Endothelial cell (in vitro differentiated cells): ENCODE data around the gene S100A6. TPM values are rescaled to one million over a fixed set of nuclear protein-coding genes. Genes with fewer than 3 reads are reported as not detected.
A peak's percentile ranks its signal among the peaks of the same experiment; 100 is the strongest.
"Not testable (repeated sequence)": the region's sequence is repeated elsewhere in the genome, so short reads cannot be mapped to it uniquely, and the experiment has no call there.

Experiments
- DNase-seq: peaks from one replicate; pipeline ENCODE4 v3.0.0; 2021; ENCODE audit warnings: low spot score
- H3K27ac Mint-ChIP-seq: one replicate; pipeline ENCODE4 v1.8.0; 2021; ENCODE audit warnings: mixed read lengths, inconsistent platforms; ENCODE audit not compliant: unreplicated experiment
- H3K27me3 Mint-ChIP-seq: one replicate; pipeline ENCODE4 v1.8.0; 2021; ENCODE audit warnings: mild to moderate bottlenecking, moderate library complexity, mixed read lengths, inconsistent platforms; ENCODE audit not compliant: unreplicated experiment
- H3K36me3 Mint-ChIP-seq: one replicate; pipeline ENCODE4 v1.8.0; 2021; ENCODE audit warnings: mild to moderate bottlenecking, low read depth, mixed read lengths, inconsistent platforms; ENCODE audit not compliant: unreplicated experiment
- H3K4me1 Mint-ChIP-seq: one replicate; pipeline ENCODE4 v1.8.0; 2021; ENCODE audit warnings: mild to moderate bottlenecking, mixed read lengths, inconsistent platforms; ENCODE audit not compliant: unreplicated experiment
- H3K4me3 Mint-ChIP-seq: one replicate; pipeline ENCODE4 v1.8.0; 2021; ENCODE audit warnings: mild to moderate bottlenecking, mixed read lengths, inconsistent platforms; ENCODE audit not compliant: unreplicated experiment
- H3K9me3 Mint-ChIP-seq: one replicate; pipeline ENCODE4 v1.8.0; 2021; ENCODE audit warnings: mixed read lengths, inconsistent platforms; ENCODE audit not compliant: unreplicated experiment
- CTCF ChIP-seq: fragments of 200-600 bp; sonication (generic); IDR thresholded peaks from one replicate; pipeline ENCODE4 v1.5.0; 2021; ENCODE audit warnings: antibody characterized with exemption; ENCODE audit not compliant: unreplicated experiment
- total RNA-seq: library from RNA; stranded (reverse); fragmentation: NEBNext Ultra II Directional; extraction: Animal tissue kit (Norgen Biotek cat#: 25700); gene quantifications from one replicate; pipeline ENCODE4 v1.2.1, GENCODE V29; 2021; ENCODE audit not compliant: unreplicated experiment

S100A6 gene
- total RNA-seq, 1 donor from 2014 or later, result 11.9 TPM

GRCh38 chr1:153520818-153521476, 14.8 kb downstream of the S100A6 start:
- Mint-ChIP-seq H3K9me3 (no peaks in the 10 kb centered on the region), H3K27ac (no peak overlapping the region), H3K27me3 (no peaks in the 10 kb centered on the region), H3K4me1 (peaks cover 6% of the 10 kb centered on the region), H3K4me3 (no peak overlapping the region), H3K36me3 (no peaks in the 10 kb centered on the region)
- DNase-seq, result no peak
- TF ChIP-seq CTCF, result no peak

DNA sequence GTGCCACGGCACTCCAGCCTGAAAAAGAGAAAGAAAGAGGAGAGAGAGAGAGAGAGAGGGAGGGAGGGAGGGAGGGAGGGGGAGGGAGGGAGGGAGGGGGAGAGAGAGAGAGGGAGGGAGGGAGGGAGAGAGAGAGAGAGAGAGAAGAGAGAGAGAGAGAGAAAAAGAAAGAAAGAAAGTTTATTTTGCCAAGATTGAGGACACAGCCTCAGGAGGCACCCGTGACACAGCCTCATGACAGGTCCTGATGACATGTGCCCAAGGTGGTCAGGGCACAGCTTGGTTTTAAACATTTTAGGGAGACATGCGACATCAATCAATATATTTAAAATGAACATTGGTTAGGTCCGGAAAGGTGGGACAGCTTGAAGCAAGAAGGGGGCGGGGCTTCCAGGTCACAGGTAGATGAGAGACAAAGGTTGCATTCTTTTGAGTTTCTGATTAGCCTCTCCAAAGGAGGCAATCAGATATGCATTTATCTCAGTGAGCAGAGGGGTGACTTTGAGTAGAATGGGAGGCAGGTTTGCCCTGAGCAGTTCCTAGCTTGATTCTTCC, 15.6 kb downstream of the S100A6 start:
- not testable (repeated sequence) for H3K4me3 Mint-ChIP-seq, DNase-seq, H3K4me1 Mint-ChIP-seq, H3K9me3 Mint-ChIP-seq, H3K36me3 Mint-ChIP-seq, H3K27me3 Mint-ChIP-seq, H3K27ac Mint-ChIP-seq

- no peak overlapping the region for H3K27ac Mint-ChIP-seq
- H3K36me3 Mint-ChIP-seq, result no peaks in the 10 kb centered on the region
- H3K27me3 Mint-ChIP-seq, result no peaks in the 10 kb centered on the region
- no peak for DNase-seq
- no peak for TF ChIP-seq CTCF
- H3K9me3 Mint-ChIP-seq, result no peaks in the 10 kb centered on the region
- peaks cover 6% of the 10 kb centered on the region for H3K4me1 Mint-ChIP-seq
- no peak overlapping the region for H3K4me3 Mint-ChIP-seq
Observed at GRCh38 chr1:153519242-153519641, 16.5 kb downstream of the S100A6 start.

- no peak overlapping the region for H3K27ac Mint-ChIP-seq
- H3K9me3 Mint-ChIP-seq, result no peaks in the 10 kb centered on the region
Observed at GRCh38 chr1:153515504-153516394, 20.0 kb downstream of the S100A6 start.

GRCh38 chr1:153513666-153514065, 22.1 kb downstream of the S100A6 start:
- Mint-ChIP-seq H3K27ac (no peak overlapping the region), H3K4me1 (peaks cover 6% of the 10 kb centered on the region), H3K9me3 (no peaks in the 10 kb centered on the region), H3K36me3 (no peaks in the 10 kb centered on the region), H3K27me3 (peaks cover 8% of the 10 kb centered on the region), H3K4me3 (no peak overlapping the region)
- no peak for TF ChIP-seq CTCF
- DNase-seq, result no peak

More at GRCh38 chr1:153515504-153516394, 20.0 kb downstream of the S100A6 start:
- no peak for DNase-seq
- H3K4me3 Mint-ChIP-seq, result peak overlapping the region; percentile 74
- H3K4me1 Mint-ChIP-seq, result peaks cover 6% of the 10 kb centered on the region
- H3K27me3 Mint-ChIP-seq, result peaks cover under 1% of the 10 kb centered on the region
- no peaks in the 10 kb centered on the region for H3K36me3 Mint-ChIP-seq
- no peak for TF ChIP-seq CTCF
